Right lobe of liver (tissue), 6 donors: ENCODE measurements around the gene SUZ12. TPM values are rescaled to one million over a fixed set of nuclear protein-coding genes. Genes with fewer than 3 reads are reported as not detected.
"Not testable (repeated sequence)": the region's sequence is repeated elsewhere in the genome, so short reads cannot be mapped to it uniquely, and the experiment has no call there.

Source experiments
- ATAC-seq, 4 donors: fragments of 200-7000 bp; cut with Tn5 transposase; one replicate each; pipeline ENCODE4 v1.9.1; 2020; ENCODE audit warnings: mild to moderate bottlenecking in 4 of 4, moderate library complexity in 4 of 4
- DNase-seq, 3 donors: peaks; one replicate each; pipeline ENCODE4 v3.0.0-alpha.2; 2020
- H3K27ac ChIP-seq, 3 donors: fragments of 200-600 bp; one replicate each; pipeline ENCODE4 v1.8.0; 2022
- H3K27me3 ChIP-seq, 2 donors: fragments of 200-600 bp; one replicate each; pipeline ENCODE4 v1.8.0; 2022
- H3K36me3 ChIP-seq, 4 donors: fragments of 200-600 bp; sonication (generic) in 1 of 4; one replicate each; pipeline versions ENCODE4 v1.5.1 to v1.8.0; 2017 to 2022; ENCODE audit warnings: control low read depth in 1 of 4
- H3K4me1 ChIP-seq, 4 donors: fragments of 200-600 bp; sonication (generic) in 1 of 4; one replicate each; pipeline versions ENCODE4 v1.5.1 to v1.8.0; 2017 to 2022; ENCODE audit warnings: control low read depth in 1 of 4
- H3K4me3 ChIP-seq, 3 donors: fragments of 200-600 bp; one replicate each; pipeline ENCODE4 v1.8.0; 2022
- H3K9me3 ChIP-seq, 4 donors: fragments of 200-600 bp; sonication (generic) in 1 of 4; one replicate each; pipeline versions ENCODE4 v1.5.1 to v1.8.0; 2017 to 2022; ENCODE audit warnings: control low read depth in 1 of 4
- POLR2A ChIP-seq: fragments of 450-650 bp; IDR thresholded peaks from one replicate; pipeline ENCODE4 v1.6.1; 2017; ENCODE audit warnings: antibody characterized with exemption, mild to moderate bottlenecking
- WGBS: methylation state at CpG from one replicate; pipeline ENCODE4 v1.1.6; 2018; ENCODE audit warnings: low coverage, low lambda C conversion rate; ENCODE audit not compliant: insufficient coverage; ENCODE audit errors: missing lambda C conversion rate; 5-methylcytosine and 5-hydroxymethylcytosine counted together
- intact Hi-C, 2 donors: fragments of 100-400 bp; cut with DNase I; formaldehyde crosslinking; loops; one replicate each; pipeline versions ENCODE4 v1.11.2 to v1.14.1; 2022
- total RNA-seq, 6 experiments: library from RNA; depleted of rRNA in 2 of 6; stranded (reverse); fragments of >200 nt in 2 of 6; fragmentation: NEBNext Ultra II Directional in 3 of 6; extraction: Animal tissue kit (Norgen Biotek cat#: 25700) in 3 of 6; gene quantifications; one replicate each; pipeline versions ENCODE4 v1.1.0 to v1.2.4, GENCODE V29; 2016 to 2023
- TF ChIP-seq, protein P1 (sequence below), 4 donors: fragments of 200-600 bp in 3 of 4; fragments of 450-650 bp in 1 of 4; IDR thresholded peaks; one replicate each; pipeline versions ENCODE4 v1.5.1 to v1.8.0; 2016 to 2022; ENCODE audit warnings: antibody characterized with exemption in 4 of 4, mild to moderate bottlenecking in 2 of 4
- donor health status: DM: no; HTN: yes; CAD: no.
- donor health status: DM: no; HTN: no; CAD: no.
- donor health status: DM: no; HTN: no; CAD: no.
- donor health status: DM: no; HTN: yes; CAD: no.
- donor health status: DM: no; HTN: yes; CAD: no.

The SUZ12 gene
- total RNA-seq, 6 experiments from 2014 or later, result 8.0 to 12.1 (median 10.6) TPM

DNA sequence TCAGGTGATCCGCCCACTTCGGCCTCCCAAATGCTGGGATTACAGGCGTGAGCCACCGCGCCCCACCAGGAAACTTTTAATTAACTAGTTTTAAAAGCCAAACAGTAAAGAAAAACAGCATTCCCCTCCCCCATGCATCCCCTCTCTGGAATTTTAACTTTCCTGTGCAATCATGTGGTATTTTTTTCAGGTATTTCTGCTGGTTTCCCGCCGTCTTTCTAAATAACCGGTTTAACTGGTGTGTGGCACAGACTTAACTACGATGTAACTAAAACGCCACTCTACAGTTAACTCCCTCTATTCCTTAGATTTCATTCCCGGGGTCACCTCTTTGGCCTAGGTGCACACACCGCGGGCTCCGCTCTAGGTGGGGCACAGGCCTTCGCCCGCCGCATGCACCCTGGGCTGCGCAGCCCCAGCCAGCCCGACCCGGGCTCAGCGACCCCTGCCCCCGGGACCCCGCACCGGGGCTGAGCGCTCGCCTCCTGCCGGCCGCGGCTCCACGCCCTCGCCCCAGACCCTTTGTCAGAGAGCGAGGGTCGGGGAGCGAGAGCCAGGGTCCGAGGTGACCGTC, 20.2 kb upstream of the SUZ12 start:
- no peaks in the 10 kb centered on the region for H3K27me3 ChIP-seq
- DNase-seq (no peak), ATAC-seq (peak in 1 of 4 donors; percentile 50)
- intact Hi-C loops, result no loop called here
- no peaks in the 10 kb centered on the region for H3K9me3 ChIP-seq
- H3K27ac ChIP-seq, result no peak overlapping the region
- WGBS, result 74% methylated on average over 13 of the region's 36 CpGs
- H3K4me1 ChIP-seq, result peaks cover 0 to 4% (median 0%) of the 10 kb centered on the region in 4 donors
- H3K4me3 ChIP-seq, result peak overlapping the region in 2 of 3 donors; percentile 16 to 43
- TF ChIP-seq, protein P1, sequence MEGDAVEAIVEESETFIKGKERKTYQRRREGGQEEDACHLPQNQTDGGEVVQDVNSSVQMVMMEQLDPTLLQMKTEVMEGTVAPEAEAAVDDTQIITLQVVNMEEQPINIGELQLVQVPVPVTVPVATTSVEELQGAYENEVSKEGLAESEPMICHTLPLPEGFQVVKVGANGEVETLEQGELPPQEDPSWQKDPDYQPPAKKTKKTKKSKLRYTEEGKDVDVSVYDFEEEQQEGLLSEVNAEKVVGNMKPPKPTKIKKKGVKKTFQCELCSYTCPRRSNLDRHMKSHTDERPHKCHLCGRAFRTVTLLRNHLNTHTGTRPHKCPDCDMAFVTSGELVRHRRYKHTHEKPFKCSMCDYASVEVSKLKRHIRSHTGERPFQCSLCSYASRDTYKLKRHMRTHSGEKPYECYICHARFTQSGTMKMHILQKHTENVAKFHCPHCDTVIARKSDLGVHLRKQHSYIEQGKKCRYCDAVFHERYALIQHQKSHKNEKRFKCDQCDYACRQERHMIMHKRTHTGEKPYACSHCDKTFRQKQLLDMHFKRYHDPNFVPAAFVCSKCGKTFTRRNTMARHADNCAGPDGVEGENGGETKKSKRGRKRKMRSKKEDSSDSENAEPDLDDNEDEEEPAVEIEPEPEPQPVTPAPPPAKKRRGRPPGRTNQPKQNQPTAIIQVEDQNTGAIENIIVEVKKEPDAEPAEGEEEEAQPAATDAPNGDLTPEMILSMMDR (IDR thresholded peaks at IDR 0.05), result no peak
- no peak for TF ChIP-seq POLR2A
- no peaks in the 10 kb centered on the region for H3K36me3 ChIP-seq

DNA sequence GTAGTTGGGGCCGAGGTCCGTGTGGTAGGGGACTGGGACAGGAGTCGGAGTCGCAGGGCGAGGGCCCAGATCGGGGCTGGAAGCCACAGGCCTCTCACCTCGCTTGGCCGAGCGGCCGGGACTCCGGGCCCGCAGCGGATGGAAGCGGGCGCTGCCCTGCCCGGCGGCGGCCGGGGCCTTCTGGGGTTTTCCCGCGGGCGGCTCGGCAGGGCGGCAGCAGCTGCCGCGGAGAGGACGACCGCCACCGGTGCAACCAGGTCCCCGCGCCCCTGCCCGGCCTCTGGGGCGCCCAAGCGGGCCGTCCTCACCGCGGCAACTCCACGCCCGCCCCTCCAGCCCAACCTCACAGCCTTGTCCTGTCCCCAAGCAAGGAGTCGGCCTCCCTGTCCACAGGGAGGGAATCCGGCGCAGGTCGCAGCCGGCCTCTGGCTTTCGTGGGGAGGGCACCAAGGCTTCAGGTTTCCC, 19.7 kb upstream of the SUZ12 start:
- Histone ChIP-seq H3K4me1 (peaks cover 0 to 4% (median 0%) of the 10 kb centered on the region in 4 donors), H3K27me3 (no peaks in the 10 kb centered on the region), H3K27ac (no peak overlapping the region), H3K9me3 (no peaks in the 10 kb centered on the region), H3K4me3 (peak overlapping the region in 2 of 3 donors; percentile 16 to 43), H3K36me3 (no peaks in the 10 kb centered on the region)
- ATAC-seq (peak; percentile 70 to 84 (median 78)), DNase-seq (peak in 1 of 3 donors; percentile 29)
- TF ChIP-seq, protein P1 (IDR thresholded peaks at IDR 0.05), result no peak
- 80% methylated on average over 1 of the region's 45 CpGs for WGBS
- intact Hi-C loops, result no loop called here

DNA sequence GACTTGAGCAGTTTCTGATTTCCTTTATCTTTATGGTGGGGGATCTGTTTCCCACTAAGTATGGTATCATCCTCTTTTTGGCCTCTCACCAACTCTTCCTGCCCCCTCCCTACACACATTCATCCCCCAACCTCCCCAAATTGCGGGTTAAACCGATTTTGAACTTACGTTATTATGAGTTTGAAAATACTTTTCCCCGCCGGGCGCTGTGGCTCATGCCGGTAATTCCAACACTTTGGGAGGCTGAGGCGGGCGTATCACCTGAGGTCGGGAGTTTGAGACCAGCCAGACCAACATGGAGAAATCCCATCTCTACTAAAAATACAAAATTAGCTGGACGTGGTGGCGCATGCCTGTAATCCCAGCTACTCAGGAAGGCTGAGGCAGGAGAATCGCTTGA, 19.1 kb upstream of the SUZ12 start:
- not testable (repeated sequence) for DNase-seq

DNA sequence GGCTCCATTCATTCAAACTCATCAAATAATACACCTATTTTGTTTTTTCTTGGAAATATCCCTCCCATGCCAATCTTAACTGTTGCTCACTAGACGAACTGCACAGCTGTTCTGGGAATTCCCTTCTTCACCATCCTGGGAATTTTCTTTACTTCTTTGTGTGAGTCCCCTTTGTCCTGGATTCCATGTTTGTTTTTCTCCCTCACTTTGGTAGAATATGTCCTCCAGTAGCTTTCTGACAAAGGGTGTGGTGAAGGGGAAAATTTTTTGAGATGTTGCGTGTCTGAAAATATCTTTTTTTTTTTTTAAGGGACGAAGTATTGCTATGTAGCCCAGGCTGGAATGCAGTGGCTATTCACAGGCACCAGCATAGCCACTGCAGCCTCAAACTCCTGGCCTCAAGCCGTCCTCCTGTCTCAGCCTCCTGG, 18.1 kb upstream of the SUZ12 start:
- peaks cover 0 to 4% (median 0%) of the 10 kb centered on the region in 4 donors for H3K4me1 ChIP-seq
- no peak for TF ChIP-seq POLR2A
- TF ChIP-seq, protein P1 (IDR thresholded peaks at IDR 0.05), result no peak
- no peaks in the 10 kb centered on the region for H3K36me3 ChIP-seq
- intact Hi-C loops, result no loop called here
- H3K27ac ChIP-seq, result no peak overlapping the region
- no peaks in the 10 kb centered on the region for H3K27me3 ChIP-seq
- no peak for DNase-seq
- WGBS, result 58% methylated on average over 2 of the region's 4 CpGs
- H3K9me3 ChIP-seq, result no peaks in the 10 kb centered on the region
- no peak for ATAC-seq
- H3K4me3 ChIP-seq, result no peak overlapping the region

More for the DNA sequence above, 19.1 kb upstream of the SUZ12 start:
- ATAC-seq, intact Hi-C loops, H3K36me3 ChIP-seq, H3K27me3 ChIP-seq, H3K4me3 ChIP-seq, H3K4me1 ChIP-seq, H3K27ac ChIP-seq, H3K9me3 ChIP-seq: not testable (repeated sequence)
- WGBS, result 91% methylated on average over 13 of the region's 13 CpGs

DNA sequence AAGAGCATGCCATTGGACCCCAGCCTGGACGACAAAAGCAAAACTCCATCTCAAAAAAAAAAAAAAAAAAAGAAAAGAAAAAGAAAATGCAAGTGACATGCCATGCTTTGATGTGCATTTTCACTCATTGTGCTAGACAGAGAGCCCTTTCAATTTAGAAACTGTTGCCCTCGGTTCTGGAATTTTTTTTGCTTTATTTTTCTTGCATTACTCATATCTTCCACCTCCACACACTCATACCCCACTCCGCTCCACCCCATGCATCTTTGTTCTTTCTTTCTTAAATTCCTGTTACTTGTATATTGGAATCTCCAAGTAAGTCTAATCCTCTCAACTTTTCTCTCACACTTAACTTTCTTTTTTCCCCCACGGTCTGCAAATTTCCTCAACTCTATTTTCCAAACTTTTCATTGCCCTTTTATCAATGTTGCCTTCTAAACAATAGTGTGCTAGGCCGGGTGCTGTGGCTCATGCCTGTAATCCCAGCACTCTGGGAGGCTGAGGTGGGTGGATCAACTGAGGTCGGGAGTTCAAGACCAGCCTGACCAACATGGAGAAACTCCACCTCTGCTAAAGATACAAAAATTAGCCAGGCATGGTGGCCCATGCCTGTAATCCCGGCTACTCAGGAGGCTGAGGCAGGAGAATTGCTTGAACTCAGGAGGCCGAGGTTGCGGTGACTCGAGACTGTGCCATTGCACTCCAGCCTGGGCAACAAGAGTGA, 16.8 kb upstream of the SUZ12 start:
- intact Hi-C loops, result no loop called here
- Histone ChIP-seq H3K4me3 (no peak overlapping the region), H3K27ac (no peak overlapping the region), H3K9me3 (no peaks in the 10 kb centered on the region), H3K27me3 (no peaks in the 10 kb centered on the region), H3K4me1 (peaks cover 0 to 4% (median 0%) of the 10 kb centered on the region in 4 donors), H3K36me3 (no peaks in the 10 kb centered on the region)
- WGBS, result 78% methylated on average over 9 of the region's 10 CpGs
- TF ChIP-seq POLR2A, result no peak
- TF ChIP-seq, protein P1 (IDR thresholded peaks at IDR 0.05), result no peak
- DNase-seq (no peak), ATAC-seq (no peak)
